Measurements from ENCODE around the gene CFAP91. TPM values are rescaled to one million over a fixed set of nuclear protein-coding genes. Genes with fewer than 3 reads are reported as not detected.

CFAP91 gene
- polyA plus RNA-seq, 5 donors: 6.0 to 12.0 (median 8.1) TPM

DNA sequence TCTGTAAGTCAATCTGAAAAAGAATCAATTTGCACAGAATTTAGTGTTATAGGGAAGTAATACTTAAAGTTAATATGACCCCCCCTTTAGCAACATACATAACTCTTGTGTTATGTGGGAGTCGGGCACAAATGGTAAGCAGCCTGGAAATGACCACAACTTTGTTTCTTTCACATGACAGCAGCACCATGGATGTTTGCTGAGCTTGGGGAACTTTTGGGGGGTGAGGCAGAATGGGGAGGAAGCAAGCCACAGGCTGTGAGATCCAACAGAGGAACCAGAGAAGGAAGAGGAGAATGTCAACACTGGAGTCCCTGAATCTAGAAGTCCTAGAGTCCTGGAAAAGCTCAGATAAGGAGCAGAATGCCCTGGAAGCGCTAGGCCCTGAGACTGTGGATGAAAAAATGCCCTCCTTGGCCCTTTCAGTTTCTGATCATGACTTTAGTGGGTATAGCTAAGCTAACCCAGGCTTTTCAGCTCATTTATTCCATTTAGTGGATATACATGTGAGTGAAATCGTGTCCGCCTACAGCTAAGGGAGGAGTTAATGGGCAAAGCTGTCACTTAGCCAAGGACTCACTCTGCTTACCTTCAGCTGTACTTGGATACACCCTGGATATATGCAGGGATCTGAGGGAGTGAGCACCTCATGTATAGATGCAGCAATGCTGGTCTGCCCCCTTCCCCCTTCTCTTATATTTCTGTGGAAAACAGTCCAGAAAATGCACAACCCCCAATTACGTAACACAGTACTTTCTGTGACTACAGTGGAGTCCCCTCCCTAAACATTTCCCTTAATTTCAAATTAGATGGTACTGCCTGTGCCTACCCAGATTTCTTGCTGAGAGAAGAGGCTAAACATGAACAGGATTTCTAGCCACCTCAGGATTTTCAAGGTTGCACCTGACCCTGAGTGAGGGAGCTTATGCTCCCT, 39.1 kb downstream of the CFAP91 start:
- DNase-seq: no peak

GRCh38 chr3:119743921-119744320, 41.1 kb downstream of the CFAP91 start:
- DNase-seq: no peak

- no peak for DNase-seq
These were observed 43.1 kb downstream of the CFAP91 start for GRCh38 chr3:119745942-119746341.

- DNase-seq: no peak
These were observed 43.6 kb downstream of the CFAP91 start for GRCh38 chr3:119746423-119746822.

- no peak for DNase-seq
These were observed 44.5 kb downstream of the CFAP91 start for GRCh38 chr3:119747357-119747756.

GRCh38 chr3:119748991-119749390, 46.2 kb downstream of the CFAP91 start:
- no peak for DNase-seq

DNA sequence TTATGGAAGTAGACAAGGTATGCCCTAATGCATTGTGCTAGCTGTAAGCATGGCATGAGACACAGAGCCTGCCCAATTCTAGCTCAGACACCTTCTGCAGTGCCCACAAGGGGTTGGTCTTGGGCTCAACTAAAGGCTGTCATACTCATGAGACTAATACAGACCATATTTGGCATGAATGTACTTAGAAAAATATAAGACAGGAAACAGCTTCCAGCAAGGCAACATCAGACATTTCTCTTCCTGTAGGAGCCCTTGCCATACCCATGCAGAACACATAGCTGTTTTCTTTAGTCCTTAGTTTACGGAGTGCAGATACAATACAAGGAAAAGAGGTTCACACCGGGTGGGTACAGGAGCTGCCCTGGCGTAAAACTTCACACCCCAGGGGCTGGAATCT, 48.6 kb downstream of the CFAP91 start:
- no peak for DNase-seq

Other genes starting within 250 kb of the CFAP91 start
- 10 to 100 TPM; 65.1 to 78.5 (median 71.4) TPM for gene TMEM39A, start 239.4 kb upstream of the CFAP91 start, polyA plus RNA-seq (ENCODE audit: insufficient read depth in 1 of 5, insufficient read length in 5 of 5, low replicate concordance in 1 of 5)
- 10 to 100 TPM; 24.3 to 34.1 (median 28.9) TPM for gene POGLUT1, start 234.1 kb upstream of the CFAP91 start, polyA plus RNA-seq (ENCODE audit: insufficient read depth in 1 of 5, insufficient read length in 5 of 5, low replicate concordance in 1 of 5)
- 100 to 1,000 TPM in 1 of 5 donors, 10 to 100 TPM in 4; 89.7 to 103 (median 95.0) TPM for gene TIMMDC1, start 204.5 kb upstream of the CFAP91 start, polyA plus RNA-seq (ENCODE audit: insufficient read depth in 1 of 5, insufficient read length in 5 of 5, low replicate concordance in 1 of 5)
- gene CD80, start 143.4 kb upstream of the CFAP91 start, polyA plus RNA-seq (ENCODE audit: insufficient read depth in 1 of 5, insufficient read length in 5 of 5, low replicate concordance in 1 of 5): 1 to 10 TPM; 1.8 to 3.6 (median 2.9) TPM
- 10 to 100 TPM in 4 of 5 donors, 1 to 10 TPM in 1; 9.4 to 13.8 (median 11.6) TPM for gene ADPRH, start 123.5 kb upstream of the CFAP91 start, polyA plus RNA-seq (ENCODE audit: insufficient read depth in 1 of 5, insufficient read length in 5 of 5, low replicate concordance in 1 of 5)
- gene PLA1A, start 105.1 kb upstream of the CFAP91 start, polyA plus RNA-seq (ENCODE audit: insufficient read depth in 1 of 5, insufficient read length in 5 of 5, low replicate concordance in 1 of 5): 1 to 10 TPM in 2 of 5 donors, under 1 TPM in 3; 0.60 to 1.4 (median 0.91) TPM
- gene POPDC2, start 42.4 kb upstream of the CFAP91 start, polyA plus RNA-seq (ENCODE audit: insufficient read depth in 1 of 5, insufficient read length in 5 of 5, low replicate concordance in 1 of 5): 1 to 10 TPM; 2.8 to 5.0 (median 4.7) TPM
- 10 to 100 TPM; 29.5 to 40.3 (median 31.7) TPM for gene COX17, start 25.6 kb upstream of the CFAP91 start, polyA plus RNA-seq (ENCODE audit: insufficient read depth in 1 of 5, insufficient read length in 5 of 5, low replicate concordance in 1 of 5)
- under 1 TPM; 0.44 to 0.77 (median 0.55) TPM for gene NR1I2, start 79.1 kb downstream of the CFAP91 start, polyA plus RNA-seq (ENCODE audit: insufficient read depth in 1 of 5, insufficient read length in 5 of 5, low replicate concordance in 1 of 5)

Measured in right lung (tissue), 5 donors.